Stimulated activated CD4-positive, alpha-beta T cell treated with anti-CD3 and anti-CD28 coated beads, Interleukin-15, amount 100 ng/mL, for 1 hour (primary cell): ENCODE data around the gene HSPA12B.
A peak's percentile ranks its signal among the peaks of the same experiment; 100 is the strongest.

Experiments used
- DNase-seq, 2 donors: peaks; one replicate each; pipeline ENCODE4 v3.0.0-alpha.2; 2020; ENCODE audit warnings: low read depth in 1 of 2, low spot score in 1 of 2

The HSPA12B gene

GRCh38 chr20:3747471-3747870, 15.0 kb downstream of the HSPA12B start:
- no peak for DNase-seq

- no peak for DNase-seq
Measured at GRCh38 chr20:3748073-3748472, 15.6 kb downstream of the HSPA12B start.

- DNase-seq = no peak
Measured at GRCh38 chr20:3749087-3749688, 16.7 kb downstream of the HSPA12B start.

GRCh38 chr20:3749689-3750531, 17.4 kb downstream of the HSPA12B start:
- no peak for DNase-seq

GRCh38 chr20:3751305-3751674, 18.8 kb downstream of the HSPA12B start:
- DNase-seq = no peak

- peak; percentile 20 to 42 for DNase-seq
Measured at GRCh38 chr20:3751675-3752385, 19.3 kb downstream of the HSPA12B start.

GRCh38 chr20:3752386-3752759, 19.9 kb downstream of the HSPA12B start:
- DNase-seq = no peak

GRCh38 chr20:3753098-3753497, 20.6 kb downstream of the HSPA12B start:
- peak in 1 of 2 donors; percentile 20 for DNase-seq

GRCh38 chr20:3753501-3754275, 21.2 kb downstream of the HSPA12B start:
- no peak for DNase-seq

GRCh38 chr20:3754276-3754630, 21.8 kb downstream of the HSPA12B start:
- no peak for DNase-seq

- no peak for DNase-seq
Measured at GRCh38 chr20:3755269-3755668, 22.8 kb downstream of the HSPA12B start.

GRCh38 chr20:3755814-3756480, 23.5 kb downstream of the HSPA12B start:
- no peak for DNase-seq

- DNase-seq = no peak
Measured at GRCh38 chr20:3757268-3757667, 24.8 kb downstream of the HSPA12B start.

- no peak for DNase-seq
Measured at GRCh38 chr20:3758566-3758965, 26.1 kb downstream of the HSPA12B start.

GRCh38 chr20:3759316-3759823, 26.9 kb downstream of the HSPA12B start:
- DNase-seq = no peak

- no peak for DNase-seq
Measured at GRCh38 chr20:3759884-3760283, 27.4 kb downstream of the HSPA12B start.

- DNase-seq = no peak
Measured at GRCh38 chr20:3760655-3761348, 28.3 kb downstream of the HSPA12B start.

GRCh38 chr20:3763671-3764601, 31.5 kb downstream of the HSPA12B start:
- DNase-seq = no peak

GRCh38 chr20:3764659-3765058, 32.2 kb downstream of the HSPA12B start:
- DNase-seq = no peak
